Dendritic cell treated with granulocyte-macrophage colony-stimulating factor and Interleukin-4, amounts not matched to agents 40 ng/mL and 50 ng/mL, for 4 days (primary cell): ENCODE data around the gene ZNF521.

Source experiments
- H3K27ac Mint-ChIP-seq: one replicate; pipeline ENCODE4 v1.8.0; 2022; ENCODE audit warnings: mild to moderate bottlenecking, mixed read lengths
- H3K27me3 Mint-ChIP-seq: one replicate; pipeline ENCODE4 v1.8.0; 2022; ENCODE audit warnings: mild to moderate bottlenecking, mixed read lengths
- H3K36me3 Mint-ChIP-seq: one replicate; pipeline ENCODE4 v1.8.0; 2022; ENCODE audit warnings: low read depth, mixed read lengths
- H3K4me1 Mint-ChIP-seq: one replicate; pipeline ENCODE4 v1.8.0; 2022; ENCODE audit warnings: low read depth, mixed read lengths
- H3K4me3 Mint-ChIP-seq: one replicate; pipeline ENCODE4 v1.8.0; 2022; ENCODE audit warnings: mild to moderate bottlenecking, moderate library complexity, mixed read lengths
- H3K9me3 Mint-ChIP-seq: one replicate; pipeline ENCODE4 v1.8.0; 2022; ENCODE audit warnings: mixed read lengths
- intact Hi-C: fragments of 100-400 bp; cut with micrococcal nuclease; formaldehyde crosslinking; loops from one replicate; pipeline ENCODE4 v1.15.0; 2022

ZNF521 gene

DNA sequence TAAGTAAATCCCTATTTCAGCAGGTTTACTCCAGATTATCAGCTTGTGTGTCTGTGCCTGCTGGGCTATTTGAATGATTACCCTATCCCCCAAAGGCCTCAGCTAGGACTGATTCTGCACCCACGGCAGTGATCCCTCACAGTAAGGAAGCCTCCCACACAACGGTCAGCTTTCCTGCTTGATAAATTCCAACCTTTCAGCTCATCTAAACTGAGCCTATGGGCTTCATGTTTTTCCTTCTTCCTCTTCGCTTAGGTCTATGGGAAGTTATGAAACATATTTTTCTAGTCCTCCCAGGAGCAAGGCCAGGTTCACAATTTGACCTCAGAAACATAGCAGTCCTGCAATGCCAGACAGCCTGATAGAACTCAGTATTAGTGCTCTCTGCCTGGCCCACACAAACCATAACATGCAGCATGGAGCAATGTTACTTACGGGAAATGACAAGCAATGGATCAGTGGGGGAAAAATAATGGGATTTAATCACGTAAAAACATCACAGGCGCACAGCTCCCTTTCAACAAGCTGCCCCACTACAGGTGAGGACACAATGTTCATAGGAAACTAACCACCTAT, 170.9 kb downstream of the ZNF521 start:
- Mint-ChIP-seq H3K27me3 (no peaks in the 10 kb centered on the region), H3K27ac (no peak overlapping the region), H3K4me3 (no peak overlapping the region), H3K36me3 (no peaks in the 10 kb centered on the region), H3K4me1 (no peaks in the 10 kb centered on the region), H3K9me3 (no peaks in the 10 kb centered on the region)
- intact Hi-C loops = no loop called here

GRCh38 chr18:25177631-25178030, 174.3 kb downstream of the ZNF521 start:
- no peaks in the 10 kb centered on the region for H3K27me3 Mint-ChIP-seq
- H3K4me1 Mint-ChIP-seq = no peaks in the 10 kb centered on the region
- no peak overlapping the region for H3K27ac Mint-ChIP-seq
- no peaks in the 10 kb centered on the region for H3K36me3 Mint-ChIP-seq
- no peak overlapping the region for H3K4me3 Mint-ChIP-seq
- H3K9me3 Mint-ChIP-seq = no peaks in the 10 kb centered on the region
- intact Hi-C loops = no loop called here

- no peaks in the 10 kb centered on the region for H3K9me3 Mint-ChIP-seq
- H3K27me3 Mint-ChIP-seq = no peaks in the 10 kb centered on the region
Measured at GRCh38 chr18:25176518-25177042, 175.4 kb downstream of the ZNF521 start.

DNA sequence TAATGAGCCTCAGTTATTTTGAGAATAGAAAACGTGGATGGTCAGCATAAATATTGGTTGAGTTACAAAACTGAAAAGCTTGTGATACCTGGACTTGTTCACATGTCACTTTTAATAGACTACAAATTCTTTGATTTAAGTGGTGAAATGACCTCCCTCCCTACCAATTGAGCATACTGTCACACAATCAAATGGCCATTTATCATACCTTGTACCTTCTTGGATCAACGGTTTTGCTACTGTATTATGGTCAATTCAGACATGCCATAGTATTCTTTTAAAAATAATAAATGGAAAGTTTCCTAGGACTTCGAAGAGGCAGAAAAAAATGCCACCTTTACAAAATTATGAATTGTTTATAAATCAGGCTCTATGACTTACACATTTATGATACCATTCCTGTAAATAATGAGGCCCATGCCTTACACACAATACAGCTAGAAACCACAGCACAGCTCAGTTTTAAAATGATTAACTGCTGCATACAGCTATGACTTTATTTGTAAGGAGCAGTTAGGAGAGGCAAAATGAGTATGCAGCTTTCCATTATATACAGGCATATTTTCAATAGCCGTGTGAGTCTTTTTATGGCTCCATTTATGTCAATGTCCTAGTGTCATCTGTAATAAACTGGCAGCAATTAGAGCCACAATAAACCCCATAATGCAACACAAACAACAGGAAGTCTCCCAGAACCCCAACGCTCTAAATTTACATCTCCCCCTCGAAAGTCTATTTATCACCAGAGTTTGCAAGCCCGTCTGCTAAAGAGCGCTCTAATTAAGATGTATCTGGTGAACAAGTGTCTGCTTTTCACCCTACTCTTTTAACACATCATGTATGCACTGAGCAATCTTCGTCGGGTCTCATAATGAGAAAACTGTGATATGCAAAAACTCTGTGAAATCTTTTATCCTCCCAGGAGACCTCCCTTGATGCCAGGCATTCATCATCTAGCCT, 176.1 kb downstream of the ZNF521 start:
- no peaks in the 10 kb centered on the region for H3K27me3 Mint-ChIP-seq
- no peak overlapping the region for H3K4me3 Mint-ChIP-seq
- no peaks in the 10 kb centered on the region for H3K36me3 Mint-ChIP-seq
- H3K4me1 Mint-ChIP-seq = no peaks in the 10 kb centered on the region
- H3K27ac Mint-ChIP-seq = no peak overlapping the region
- intact Hi-C loops = no loop called here
- H3K9me3 Mint-ChIP-seq = no peaks in the 10 kb centered on the region

More at GRCh38 chr18:25176518-25177042, 175.4 kb downstream of the ZNF521 start:
- Mint-ChIP-seq H3K27ac (no peak overlapping the region), H3K4me1 (no peaks in the 10 kb centered on the region), H3K36me3 (no peaks in the 10 kb centered on the region), H3K4me3 (no peak overlapping the region)
- intact Hi-C loops = no loop called here

GRCh38 chr18:25174324-25174723, 177.6 kb downstream of the ZNF521 start:
- intact Hi-C loops = no loop called here
- H3K36me3 Mint-ChIP-seq = no peaks in the 10 kb centered on the region
- H3K4me1 Mint-ChIP-seq = no peaks in the 10 kb centered on the region
- no peak overlapping the region for H3K27ac Mint-ChIP-seq
- H3K4me3 Mint-ChIP-seq = no peak overlapping the region
- H3K9me3 Mint-ChIP-seq = no peaks in the 10 kb centered on the region
- H3K27me3 Mint-ChIP-seq = no peaks in the 10 kb centered on the region

- no peak overlapping the region for H3K4me3 Mint-ChIP-seq
- H3K27me3 Mint-ChIP-seq = no peaks in the 10 kb centered on the region
- no peak overlapping the region for H3K27ac Mint-ChIP-seq
Measured at GRCh38 chr18:25171334-25171733, 180.6 kb downstream of the ZNF521 start.

DNA sequence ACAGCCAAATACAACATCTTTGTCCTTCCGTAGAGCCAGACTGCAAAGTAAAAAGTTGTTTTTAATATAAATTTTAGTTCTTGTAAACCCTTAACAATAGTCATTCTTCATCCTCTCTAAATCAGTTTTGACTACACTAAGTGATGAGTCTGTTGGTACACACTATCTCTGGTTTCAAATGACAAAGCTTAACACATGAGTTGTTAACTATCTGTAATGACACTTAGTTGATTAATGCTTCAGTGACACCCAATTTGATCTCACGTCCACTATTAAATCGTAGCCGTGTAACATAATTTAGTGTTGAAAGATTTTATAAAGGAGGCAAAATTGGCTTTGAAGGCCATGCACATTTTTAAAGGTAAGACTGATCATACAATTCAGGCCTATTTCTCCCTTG, 181.6 kb downstream of the ZNF521 start:
- Mint-ChIP-seq H3K27ac (no peak overlapping the region), H3K4me3 (no peak overlapping the region), H3K9me3 (no peaks in the 10 kb centered on the region), H3K36me3 (no peaks in the 10 kb centered on the region), H3K4me1 (peaks cover under 1% of the 10 kb centered on the region), H3K27me3 (no peaks in the 10 kb centered on the region)
- intact Hi-C loops = no loop called here

More at GRCh38 chr18:25171334-25171733, 180.6 kb downstream of the ZNF521 start:
- Mint-ChIP-seq H3K4me1 (no peaks in the 10 kb centered on the region), H3K36me3 (no peaks in the 10 kb centered on the region), H3K9me3 (no peaks in the 10 kb centered on the region)
- intact Hi-C loops = no loop called here

- intact Hi-C loops = no loop called here
- H3K4me3 Mint-ChIP-seq = no peak overlapping the region
- no peak overlapping the region for H3K27ac Mint-ChIP-seq
- H3K9me3 Mint-ChIP-seq = no peaks in the 10 kb centered on the region
- H3K27me3 Mint-ChIP-seq = no peaks in the 10 kb centered on the region
- H3K4me1 Mint-ChIP-seq = peaks cover 6% of the 10 kb centered on the region
- H3K36me3 Mint-ChIP-seq = no peaks in the 10 kb centered on the region
Measured at GRCh38 chr18:25169701-25170100, 182.3 kb downstream of the ZNF521 start.

GRCh38 chr18:25167612-25168410, 184.2 kb downstream of the ZNF521 start:
- Mint-ChIP-seq H3K4me1 (peaks cover 16% of the 10 kb centered on the region), H3K4me3 (no peak overlapping the region), H3K36me3 (no peaks in the 10 kb centered on the region), H3K9me3 (no peaks in the 10 kb centered on the region), H3K27ac (no peak overlapping the region), H3K27me3 (no peaks in the 10 kb centered on the region)
- intact Hi-C loops = no loop called here

- Mint-ChIP-seq H3K36me3 (no peaks in the 10 kb centered on the region), H3K27me3 (no peaks in the 10 kb centered on the region), H3K27ac (no peak overlapping the region), H3K4me1 (peaks cover 16% of the 10 kb centered on the region), H3K4me3 (no peak overlapping the region), H3K9me3 (no peaks in the 10 kb centered on the region)
- intact Hi-C loops = no loop called here
Measured at GRCh38 chr18:25166113-25166512, 185.9 kb downstream of the ZNF521 start.

- no peaks in the 10 kb centered on the region for H3K36me3 Mint-ChIP-seq
- no peak overlapping the region for H3K27ac Mint-ChIP-seq
- H3K27me3 Mint-ChIP-seq = no peaks in the 10 kb centered on the region
- peaks cover 16% of the 10 kb centered on the region for H3K4me1 Mint-ChIP-seq
- no peaks in the 10 kb centered on the region for H3K9me3 Mint-ChIP-seq
- intact Hi-C loops = no loop called here
- H3K4me3 Mint-ChIP-seq = peak overlapping the region; percentile 65
Measured at GRCh38 chr18:25164848-25165811, 186.8 kb downstream of the ZNF521 start.

DNA sequence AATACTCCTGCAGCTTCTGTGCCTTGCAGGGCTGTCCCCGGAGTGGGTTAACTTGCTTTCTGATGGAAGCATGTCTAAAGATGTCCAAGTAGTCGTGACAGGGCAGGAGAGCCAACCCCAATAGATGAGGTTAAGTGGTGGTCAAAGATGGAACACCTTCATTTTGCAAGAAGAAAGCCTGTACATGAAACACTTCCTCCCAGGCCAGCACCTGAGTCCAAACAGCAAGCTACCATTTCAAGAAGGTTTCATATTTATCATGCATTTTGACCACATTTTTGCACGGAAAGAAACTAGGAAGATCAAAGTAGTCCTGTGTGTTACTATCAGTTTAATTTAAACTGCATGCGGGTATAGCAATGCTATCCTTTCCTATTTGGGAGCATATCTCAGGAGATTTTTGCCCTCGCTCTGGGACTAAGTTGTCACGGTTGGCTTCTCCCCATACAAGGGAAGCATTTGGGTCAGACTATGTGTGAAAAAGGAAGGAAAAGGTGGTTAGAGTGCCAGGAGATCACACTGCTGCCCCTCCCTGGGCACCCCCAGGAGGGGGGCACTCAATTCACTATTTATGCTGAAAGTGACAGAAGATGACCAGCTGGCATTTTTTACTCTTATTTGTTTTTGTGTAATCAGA, 187.6 kb downstream of the ZNF521 start:
- no peaks in the 10 kb centered on the region for H3K36me3 Mint-ChIP-seq
- H3K27me3 Mint-ChIP-seq = no peaks in the 10 kb centered on the region
- peaks cover 16% of the 10 kb centered on the region for H3K4me1 Mint-ChIP-seq
- no peaks in the 10 kb centered on the region for H3K9me3 Mint-ChIP-seq
- H3K4me3 Mint-ChIP-seq = peak overlapping the region; percentile 65
- intact Hi-C loops = no loop called here
- H3K27ac Mint-ChIP-seq = no peak overlapping the region

DNA sequence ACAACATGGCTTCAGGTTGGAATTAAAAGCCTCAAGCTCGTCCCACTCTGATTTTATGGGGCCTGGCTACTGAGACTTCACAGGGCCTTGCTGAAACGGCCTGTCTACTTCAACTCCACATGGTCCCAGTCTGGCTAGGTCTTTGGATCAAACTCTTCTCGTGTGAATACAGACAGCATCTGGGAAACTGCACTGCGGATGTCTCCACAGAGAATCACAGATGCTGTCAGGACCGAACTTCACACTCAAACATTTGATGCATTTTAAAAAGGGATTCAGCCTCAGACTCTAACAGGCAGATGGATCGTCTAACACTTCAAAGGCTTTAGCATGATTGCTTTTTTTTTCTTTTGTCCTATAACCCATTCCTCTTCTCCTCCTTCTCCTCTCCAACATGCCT, 198.5 kb downstream of the ZNF521 start:
- no peak overlapping the region for H3K27ac Mint-ChIP-seq
- H3K9me3 Mint-ChIP-seq = peaks cover 8% of the 10 kb centered on the region
- intact Hi-C loops = no loop called here
- no peaks in the 10 kb centered on the region for H3K27me3 Mint-ChIP-seq
- no peaks in the 10 kb centered on the region for H3K4me1 Mint-ChIP-seq
- no peaks in the 10 kb centered on the region for H3K36me3 Mint-ChIP-seq
- H3K4me3 Mint-ChIP-seq = no peak overlapping the region
